DND-41 (cell line): ENCODE results near the gene SERGEF.

Source experiments
- ATAC-seq: fragments of 200-7000 bp; cut with Tn5 transposase; 3 replicates; pipeline ENCODE4 v1.9.1; 2021; ENCODE audit warnings: low read depth; ENCODE audit not compliant: insufficient read depth
- DNase-seq: peaks from one replicate; pipeline ENCODE4 v3.0.0-alpha.2; 2020
- H2AFZ ChIP-seq: 2 replicates; pipeline ENCODE4 v1.6.0; 2012; ENCODE audit warnings: low read depth, low read length
- H3K27ac ChIP-seq: 2 replicates; pipeline ENCODE4 v1.5.1; 2012; ENCODE audit warnings: low read length, inconsistent platforms
- H3K27me3 ChIP-seq: fragments of 200-600 bp; sonication (generic); 2 replicates; pipeline ENCODE4 v1.6.0; 2012; ENCODE audit warnings: low read length, mild to moderate bottlenecking, inconsistent platforms; ENCODE audit not compliant: insufficient read depth, poor library complexity
- H3K36me3 ChIP-seq: 2 replicates; pipeline ENCODE4 v1.5.1; 2012; ENCODE audit warnings: low read length, inconsistent platforms; ENCODE audit not compliant: insufficient read depth
- H3K4me1 ChIP-seq: 2 replicates; pipeline ENCODE4 v1.5.1; 2012; ENCODE audit warnings: mild to moderate bottlenecking, low read length; ENCODE audit not compliant: insufficient read depth
- H3K4me2 ChIP-seq: 2 replicates; pipeline ENCODE4 v1.6.0; 2012; ENCODE audit warnings: mild to moderate bottlenecking, moderate library complexity, low read length, inconsistent platforms; ENCODE audit not compliant: insufficient read depth
- H3K4me3 ChIP-seq, 2 experiments: fragments of 200-600 bp in 1 of 2; shearing (Covaris generic) in 1 of 2; 2 replicates each; pipeline ENCODE4 v1.5.1; 2012 to 2016; ENCODE audit warnings: inconsistent platforms in 2 of 2, low read length in 2 of 2, mild to moderate bottlenecking in 2 of 2, low read depth in 1 of 2, moderate library complexity in 1 of 2
- H3K79me2 ChIP-seq: 2 replicates; pipeline ENCODE4 v1.6.0; 2012; ENCODE audit warnings: low read length, inconsistent platforms; ENCODE audit not compliant: insufficient read depth
- H3K9ac ChIP-seq: 2 replicates; pipeline ENCODE4 v1.6.0; 2012; ENCODE audit warnings: low read depth, mild to moderate bottlenecking, inconsistent platforms, low read length, moderate library complexity
- H3K9me3 ChIP-seq: 2 replicates; pipeline ENCODE4 v1.5.1; 2012; ENCODE audit warnings: low read length, moderate library complexity, mild to moderate bottlenecking, inconsistent platforms; ENCODE audit not compliant: insufficient read depth, severe bottlenecking
- H4K20me1 ChIP-seq: 2 replicates; pipeline ENCODE4 v1.6.0; 2012; ENCODE audit warnings: low read length; ENCODE audit not compliant: insufficient read depth
- EZH2 ChIP-seq: IDR thresholded peaks from 3 replicates; pipeline ENCODE4 v1.6.1; 2012; ENCODE audit warnings: borderline replicate concordance, low read depth, mild to moderate bottlenecking, moderate library complexity, low read length, inconsistent platforms; ENCODE audit not compliant: severe bottlenecking
- TF ChIP-seq, protein P1 (sequence below): IDR thresholded peaks from 2 replicates; pipeline ENCODE4 v1.5.1; 2012; ENCODE audit warnings: borderline replicate concordance, low read length, moderate library complexity, mild to moderate bottlenecking; ENCODE audit not compliant: poor library complexity, severe bottlenecking; ENCODE audit errors: extremely low read depth

SERGEF gene

GRCh38 chr11:17778956-17779860 lies 233.6 kb downstream of the SERGEF start:
- H3K79me2 ChIP-seq = no peaks in the 10 kb centered on the region
- no peaks in the 10 kb centered on the region for H3K4me1 ChIP-seq
- DNase-seq (no peak), ATAC-seq (no peak)
- no peak overlapping the region for H3K4me2 ChIP-seq
- H3K4me3 ChIP-seq = no peak overlapping the region
- TF ChIP-seq, protein P1, sequence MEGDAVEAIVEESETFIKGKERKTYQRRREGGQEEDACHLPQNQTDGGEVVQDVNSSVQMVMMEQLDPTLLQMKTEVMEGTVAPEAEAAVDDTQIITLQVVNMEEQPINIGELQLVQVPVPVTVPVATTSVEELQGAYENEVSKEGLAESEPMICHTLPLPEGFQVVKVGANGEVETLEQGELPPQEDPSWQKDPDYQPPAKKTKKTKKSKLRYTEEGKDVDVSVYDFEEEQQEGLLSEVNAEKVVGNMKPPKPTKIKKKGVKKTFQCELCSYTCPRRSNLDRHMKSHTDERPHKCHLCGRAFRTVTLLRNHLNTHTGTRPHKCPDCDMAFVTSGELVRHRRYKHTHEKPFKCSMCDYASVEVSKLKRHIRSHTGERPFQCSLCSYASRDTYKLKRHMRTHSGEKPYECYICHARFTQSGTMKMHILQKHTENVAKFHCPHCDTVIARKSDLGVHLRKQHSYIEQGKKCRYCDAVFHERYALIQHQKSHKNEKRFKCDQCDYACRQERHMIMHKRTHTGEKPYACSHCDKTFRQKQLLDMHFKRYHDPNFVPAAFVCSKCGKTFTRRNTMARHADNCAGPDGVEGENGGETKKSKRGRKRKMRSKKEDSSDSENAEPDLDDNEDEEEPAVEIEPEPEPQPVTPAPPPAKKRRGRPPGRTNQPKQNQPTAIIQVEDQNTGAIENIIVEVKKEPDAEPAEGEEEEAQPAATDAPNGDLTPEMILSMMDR = no peak
- TF ChIP-seq EZH2 = no peak
- H3K27me3 ChIP-seq = no peaks in the 10 kb centered on the region
- H3K9me3 ChIP-seq = no peaks in the 10 kb centered on the region
- no peak overlapping the region for H3K27ac ChIP-seq
- no peak overlapping the region for H3K9ac ChIP-seq
- H3K36me3 ChIP-seq = no peaks in the 10 kb centered on the region
- H2AFZ ChIP-seq = no peak overlapping the region
- no peaks in the 10 kb centered on the region for H4K20me1 ChIP-seq

- H3K27me3 ChIP-seq = no peaks in the 10 kb centered on the region
- no peaks in the 10 kb centered on the region for H4K20me1 ChIP-seq
- H3K36me3 ChIP-seq = no peaks in the 10 kb centered on the region
- H3K9me3 ChIP-seq = no peaks in the 10 kb centered on the region
- DNase-seq (no peak), ATAC-seq (no peak)
- TF ChIP-seq, protein P1 = no peak
- TF ChIP-seq EZH2 = no peak
- no peak overlapping the region for H3K4me3 ChIP-seq
- no peaks in the 10 kb centered on the region for H3K4me1 ChIP-seq
- no peak overlapping the region for H3K27ac ChIP-seq
- no peak overlapping the region for H2AFZ ChIP-seq
- no peak overlapping the region for H3K4me2 ChIP-seq
- H3K79me2 ChIP-seq = no peaks in the 10 kb centered on the region
- H3K9ac ChIP-seq = no peak overlapping the region
These were observed 234.5 kb downstream of the SERGEF start for GRCh38 chr11:17778352-17778751.

GRCh38 chr11:17777738-17778091 lies 235.1 kb downstream of the SERGEF start:
- H4K20me1 ChIP-seq = no peaks in the 10 kb centered on the region
- TF ChIP-seq, protein P1 = no peak
- TF ChIP-seq EZH2 = no peak
- H3K79me2 ChIP-seq = no peaks in the 10 kb centered on the region
- H3K27ac ChIP-seq = no peak overlapping the region
- no peak overlapping the region for H3K4me2 ChIP-seq
- ATAC-seq (no peak), DNase-seq (no peak)
- H3K4me1 ChIP-seq = no peaks in the 10 kb centered on the region
- H3K36me3 ChIP-seq = no peaks in the 10 kb centered on the region
- no peaks in the 10 kb centered on the region for H3K27me3 ChIP-seq
- H3K9ac ChIP-seq = no peak overlapping the region
- H2AFZ ChIP-seq = no peak overlapping the region
- no peak overlapping the region for H3K4me3 ChIP-seq
- H3K9me3 ChIP-seq = no peaks in the 10 kb centered on the region
